SJCRH30 (cell line): ENCODE results near the gene SLC19A1. TPM values are rescaled to one million over a fixed set of nuclear protein-coding genes. Genes with fewer than 3 reads are reported as not detected.

Experiments
- DNase-seq, 2 experiments: peaks; one replicate each; pipeline ENCODE4 v3.0.0-alpha.2; 2015 to 2020
- H3K27ac ChIP-seq: fragments of 250-450 bp; sonication (Bioruptor Pico); 2 replicates; pipeline ENCODE4 v1.5.1; 2020; ENCODE audit warnings: mild to moderate bottlenecking, moderate library complexity
- H3K27me3 ChIP-seq: fragments of 250-450 bp; sonication (Bioruptor Pico); 2 replicates; pipeline ENCODE4 v1.5.1; 2020; ENCODE audit warnings: mild to moderate bottlenecking, moderate library complexity
- H3K36me3 ChIP-seq: fragments of 250-450 bp; sonication (Bioruptor Pico); 2 replicates; pipeline ENCODE4 v1.5.1; 2020; ENCODE audit warnings: mild to moderate bottlenecking, moderate library complexity
- H3K4me1 ChIP-seq: fragments of 250-450 bp; sonication (Bioruptor Pico); 2 replicates; pipeline ENCODE4 v1.5.1; 2020; ENCODE audit warnings: mild to moderate bottlenecking, moderate library complexity
- H3K4me3 ChIP-seq: fragments of 250-450 bp; sonication (Bioruptor Pico); 2 replicates; pipeline ENCODE4 v1.5.1; 2020; ENCODE audit warnings: mild to moderate bottlenecking, moderate library complexity
- H3K9me3 ChIP-seq: fragments of 250-450 bp; sonication (Bioruptor Pico); replicated peaks from 2 replicates; pipeline ENCODE4 v1.5.1; 2020; ENCODE audit warnings: mild to moderate bottlenecking, moderate library complexity
- total RNA-seq: library from RNA; depleted of rRNA; stranded (reverse); fragments of >200 nt; shearing (Covaris generic); gene quantifications from 2 replicates; pipeline ENCODE4 v1.2.3, GENCODE V29; 2014

Gene SLC19A1
- total RNA-seq, 1 experiment from 2014 or later = 27.6 TPM

DNA sequence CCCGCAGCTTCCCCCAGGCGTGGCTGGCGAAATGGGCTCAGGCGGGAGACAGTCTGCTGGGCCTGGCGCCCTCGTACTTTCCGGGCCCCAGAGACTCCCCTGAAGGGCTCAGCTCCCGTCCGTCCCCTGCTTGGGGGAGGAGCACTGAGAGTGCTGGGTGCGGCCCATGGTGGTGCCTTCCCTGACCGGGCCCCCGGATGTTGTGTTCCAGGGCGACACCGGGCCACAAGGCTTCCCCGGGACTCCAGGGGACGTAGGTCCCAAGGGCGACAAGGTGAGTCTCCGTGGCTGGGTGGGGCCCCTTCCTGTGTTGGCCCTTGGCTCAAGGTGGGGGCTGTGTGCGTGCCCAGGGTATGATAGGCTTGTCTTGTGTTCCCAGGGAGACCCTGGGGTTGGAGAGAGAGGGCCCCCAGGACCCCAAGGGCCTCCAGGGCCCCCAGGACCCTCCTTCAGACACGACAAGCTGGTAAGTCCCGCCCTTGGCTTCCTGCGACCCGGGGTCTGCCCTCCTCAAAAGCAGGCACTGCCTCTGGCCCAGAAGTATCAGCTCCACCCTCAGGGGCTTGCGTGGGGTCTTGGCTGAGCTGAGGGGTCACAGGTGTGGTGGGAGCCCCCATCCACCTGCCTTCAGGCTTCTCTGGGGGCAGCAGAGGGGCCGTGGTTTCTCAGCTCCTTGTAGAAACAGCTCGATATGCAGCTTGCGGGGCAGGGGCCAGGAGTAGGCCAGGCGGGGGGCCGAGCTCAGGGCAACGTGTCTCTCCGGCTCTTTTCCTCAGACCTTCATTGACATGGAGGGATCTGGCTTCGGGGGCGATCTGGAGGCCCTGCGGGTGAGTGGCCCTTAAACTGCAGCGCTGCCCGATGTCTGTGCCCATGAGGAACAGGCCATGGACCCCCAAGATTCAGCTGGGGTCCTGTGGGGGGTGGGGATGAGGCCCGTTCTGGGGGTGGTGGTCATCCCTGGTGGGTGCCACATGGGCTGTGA, 62.3 kb downstream of the SLC19A1 start:
- no peak for DNase-seq

DNA sequence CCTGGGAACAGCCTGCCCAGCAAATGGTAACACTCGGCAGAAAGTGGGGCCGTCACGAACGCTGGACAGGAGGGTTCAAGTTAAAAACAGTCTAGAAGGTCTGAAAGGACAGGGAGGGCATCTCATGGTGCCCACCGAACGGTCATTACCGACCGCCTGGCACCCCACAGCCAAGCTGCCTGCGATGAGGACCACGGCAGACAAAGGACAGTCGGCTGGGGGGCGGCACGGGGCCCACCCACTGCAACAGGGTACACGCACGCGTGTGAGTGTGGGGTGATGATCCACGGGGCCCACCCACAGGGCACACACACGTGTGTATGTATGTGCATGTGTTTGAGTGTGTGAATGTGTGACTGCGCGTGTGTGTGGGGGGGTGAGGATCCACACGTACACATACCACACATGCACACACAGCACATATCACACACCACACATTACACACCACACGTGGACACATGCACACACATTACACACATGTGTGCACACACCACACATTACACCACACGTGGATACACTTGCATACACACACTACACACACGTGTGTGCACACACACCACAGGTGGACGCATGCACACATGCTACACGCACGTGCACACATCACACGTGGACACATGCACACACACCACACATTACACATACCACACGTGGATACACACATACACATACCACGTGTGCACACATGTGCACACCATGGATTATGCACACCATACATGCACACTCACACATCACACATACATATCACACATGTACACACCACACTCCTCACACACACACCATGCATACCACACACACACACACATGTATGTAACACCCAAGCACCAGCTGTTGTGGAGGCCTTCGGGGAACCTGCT, 63.2 kb downstream of the SLC19A1 start:
- DNase-seq = no peak
- no peaks in the 10 kb centered on the region for H3K9me3 ChIP-seq
- H3K4me3 ChIP-seq = no peak overlapping the region
- no peak overlapping the region for H3K27ac ChIP-seq
- no peaks in the 10 kb centered on the region; the same call in 1 of the 2 replicates for H3K36me3 ChIP-seq
- H3K27me3 ChIP-seq = no peaks in the 10 kb centered on the region
- no peaks in the 10 kb centered on the region for H3K4me1 ChIP-seq

More for the DNA sequence above, 62.3 kb downstream of the SLC19A1 start:
- Histone ChIP-seq H3K9me3 (no peaks in the 10 kb centered on the region), H3K4me1 (no peaks in the 10 kb centered on the region), H3K27me3 (no peaks in the 10 kb centered on the region), H3K36me3 (no peaks in the 10 kb centered on the region; the same call in 1 of the 2 replicates), H3K4me3 (no peak overlapping the region), H3K27ac (no peak overlapping the region)

DNA sequence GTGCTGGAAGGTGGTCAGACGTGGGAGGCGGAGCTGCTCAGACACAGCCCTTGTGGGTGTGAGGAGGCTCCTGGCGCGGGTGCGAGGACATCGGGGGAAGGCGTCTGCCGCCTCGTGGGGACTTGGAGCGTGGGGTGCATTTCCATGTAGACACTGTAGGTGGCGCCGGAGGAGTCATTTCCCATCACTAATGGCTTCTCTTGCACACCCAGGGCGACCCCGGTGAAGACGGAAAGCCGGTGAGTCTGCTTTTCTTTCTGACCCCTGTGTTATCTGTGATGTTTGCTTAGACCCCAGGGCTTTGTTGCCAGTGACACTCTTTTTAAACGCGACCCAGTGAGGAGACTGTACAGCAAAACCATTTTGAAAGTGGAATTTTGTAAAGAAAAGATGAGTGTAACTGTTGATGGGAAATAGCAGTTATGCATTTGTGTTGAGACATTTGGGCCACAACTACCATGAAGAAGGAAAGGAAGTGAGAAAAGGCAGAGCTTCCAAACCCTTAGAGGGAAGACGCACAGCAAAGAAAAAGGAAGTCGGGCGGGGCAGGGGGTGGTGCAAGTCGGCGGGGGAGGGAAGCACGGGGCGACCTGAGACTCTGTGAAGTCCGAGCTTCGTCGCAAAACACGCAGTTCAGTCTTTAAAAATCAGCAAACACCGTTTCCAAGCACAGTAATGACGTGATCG, 64.0 kb downstream of the SLC19A1 start:
- DNase-seq = peak; percentile 55 to 74
- Histone ChIP-seq H3K4me1 (no peaks in the 10 kb centered on the region), H3K36me3 (no peaks in the 10 kb centered on the region; the same call in 1 of the 2 replicates), H3K4me3 (no peak overlapping the region), H3K27ac (no peak overlapping the region), H3K9me3 (no peaks in the 10 kb centered on the region), H3K27me3 (no peaks in the 10 kb centered on the region)

DNA sequence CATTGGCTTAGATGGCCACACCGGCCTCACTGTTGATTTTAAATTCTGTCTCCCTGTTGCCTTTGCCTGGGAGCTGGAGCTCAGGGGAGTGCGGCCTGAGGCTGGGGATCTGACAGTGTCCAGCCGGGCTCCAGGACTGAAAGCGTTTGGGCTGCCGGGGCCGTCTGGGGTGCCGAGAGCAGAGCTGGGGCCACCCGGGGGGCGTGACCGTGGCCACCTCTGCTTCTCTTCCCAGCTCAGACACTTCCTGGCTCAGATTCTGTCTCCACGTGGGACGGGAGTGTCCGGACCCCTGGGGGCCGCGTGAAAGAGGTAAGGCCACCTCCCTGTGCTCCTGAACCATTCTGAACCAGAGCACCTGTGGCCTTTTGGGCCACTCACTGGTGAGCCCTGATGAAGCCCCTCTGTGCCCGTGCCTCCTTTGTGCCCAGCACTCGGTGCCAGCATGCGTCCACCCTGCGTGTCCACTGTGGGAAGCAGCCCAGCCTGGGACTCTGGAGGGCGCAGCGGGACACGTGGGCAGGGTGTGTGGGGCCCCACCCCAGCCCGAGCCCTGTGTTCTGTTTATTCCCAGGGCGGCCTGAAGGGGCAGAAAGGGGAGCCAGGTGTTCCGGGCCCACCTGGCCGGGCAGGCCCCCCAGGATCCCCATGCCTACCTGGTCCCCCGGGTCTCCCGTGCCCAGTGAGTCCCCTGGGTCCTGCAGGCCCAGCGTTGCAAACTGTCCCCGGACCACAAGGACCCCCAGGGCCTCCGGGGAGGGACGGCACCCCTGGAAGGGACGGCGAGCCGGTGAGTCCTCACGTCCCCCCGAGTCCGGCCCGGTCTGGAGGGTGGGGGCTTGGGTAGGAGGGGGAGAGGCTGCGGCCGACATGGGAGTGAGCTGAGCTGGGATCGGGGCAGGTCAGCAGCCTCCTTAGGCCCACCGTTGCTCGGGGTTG, 64.8 kb downstream of the SLC19A1 start:
- H3K4me1 ChIP-seq = 0 out of 2 replicates have a peak, but pooled peaks cover under 1% of the 10 kb centered on the region
- no peak overlapping the region for H3K4me3 ChIP-seq
- no peak overlapping the region for H3K27ac ChIP-seq
- no peaks in the 10 kb centered on the region; the same call in 1 of the 2 replicates for H3K36me3 ChIP-seq
- H3K27me3 ChIP-seq = no peaks in the 10 kb centered on the region
- no peaks in the 10 kb centered on the region for H3K9me3 ChIP-seq
- no peak for DNase-seq

DNA sequence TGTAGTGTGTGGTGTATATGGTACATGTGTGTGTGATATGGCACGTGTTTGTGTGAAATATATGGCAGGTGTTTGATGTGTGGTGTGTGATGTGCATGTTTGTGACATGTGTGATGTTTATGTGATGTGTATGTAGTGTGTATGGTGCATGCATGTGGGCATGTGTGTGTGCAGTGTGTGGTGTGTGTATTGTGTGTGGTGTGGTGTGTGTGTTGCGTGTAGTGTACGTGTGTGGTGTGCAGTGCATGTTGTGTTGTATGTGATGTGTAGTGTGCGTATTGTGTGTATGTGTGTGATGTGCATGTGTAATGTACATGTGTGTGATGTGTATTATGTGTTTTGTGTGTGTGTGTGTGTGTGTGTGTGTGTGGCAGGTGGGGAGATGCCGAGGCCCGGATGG, 65.7 kb downstream of the SLC19A1 start:
- no peak for DNase-seq
- no peaks in the 10 kb centered on the region for H3K9me3 ChIP-seq
- H3K27ac ChIP-seq = no peak overlapping the region
- H3K27me3 ChIP-seq = no peaks in the 10 kb centered on the region
- peaks cover 8% of the 10 kb centered on the region for H3K4me1 ChIP-seq
- H3K4me3 ChIP-seq = no peak overlapping the region
- no peaks in the 10 kb centered on the region for H3K36me3 ChIP-seq

DNA sequence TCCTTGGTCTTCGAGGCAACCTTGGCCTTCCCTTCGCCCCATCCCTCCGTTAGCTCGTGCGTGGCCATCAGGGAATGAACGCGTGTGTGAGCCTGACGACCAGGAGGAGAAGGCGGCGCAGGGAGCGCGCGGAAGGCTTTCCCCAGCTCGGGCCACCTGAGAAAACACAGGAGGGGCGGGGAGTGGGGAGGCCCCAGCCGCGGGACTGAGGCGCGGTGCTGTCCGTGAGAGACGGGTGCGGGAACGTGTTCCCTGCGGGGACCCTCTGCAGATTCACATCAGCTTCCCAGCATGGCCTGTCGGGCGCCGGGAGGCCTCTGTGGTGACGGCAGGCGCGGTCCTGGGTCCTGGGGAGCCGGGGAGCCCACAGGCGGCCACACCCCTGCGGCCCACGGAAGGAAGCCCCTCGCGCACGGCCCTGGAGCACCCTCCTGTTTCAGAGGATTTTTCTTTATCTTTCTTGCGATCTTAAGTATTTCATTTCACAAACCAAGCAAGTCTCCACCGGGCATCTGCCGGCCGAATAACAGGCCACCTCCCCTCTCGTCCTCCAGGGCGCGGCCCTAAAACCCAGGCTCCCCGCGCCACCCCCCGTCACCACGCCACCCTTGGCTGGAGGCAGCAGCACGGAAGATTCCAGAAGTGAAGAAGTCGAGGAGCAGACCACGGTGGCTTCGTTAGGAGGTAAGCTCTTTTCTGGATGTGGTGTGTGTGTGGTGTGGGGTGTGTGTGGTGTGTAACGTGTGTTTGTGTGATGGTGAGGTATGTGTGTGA, 66.3 kb downstream of the SLC19A1 start:
- no peaks in the 10 kb centered on the region for H3K27me3 ChIP-seq
- DNase-seq = no peak
- no peak overlapping the region for H3K27ac ChIP-seq
- no peaks in the 10 kb centered on the region for H3K36me3 ChIP-seq
- no peaks in the 10 kb centered on the region for H3K9me3 ChIP-seq
- peaks cover 13% of the 10 kb centered on the region for H3K4me1 ChIP-seq
- no peak overlapping the region for H3K4me3 ChIP-seq

DNA sequence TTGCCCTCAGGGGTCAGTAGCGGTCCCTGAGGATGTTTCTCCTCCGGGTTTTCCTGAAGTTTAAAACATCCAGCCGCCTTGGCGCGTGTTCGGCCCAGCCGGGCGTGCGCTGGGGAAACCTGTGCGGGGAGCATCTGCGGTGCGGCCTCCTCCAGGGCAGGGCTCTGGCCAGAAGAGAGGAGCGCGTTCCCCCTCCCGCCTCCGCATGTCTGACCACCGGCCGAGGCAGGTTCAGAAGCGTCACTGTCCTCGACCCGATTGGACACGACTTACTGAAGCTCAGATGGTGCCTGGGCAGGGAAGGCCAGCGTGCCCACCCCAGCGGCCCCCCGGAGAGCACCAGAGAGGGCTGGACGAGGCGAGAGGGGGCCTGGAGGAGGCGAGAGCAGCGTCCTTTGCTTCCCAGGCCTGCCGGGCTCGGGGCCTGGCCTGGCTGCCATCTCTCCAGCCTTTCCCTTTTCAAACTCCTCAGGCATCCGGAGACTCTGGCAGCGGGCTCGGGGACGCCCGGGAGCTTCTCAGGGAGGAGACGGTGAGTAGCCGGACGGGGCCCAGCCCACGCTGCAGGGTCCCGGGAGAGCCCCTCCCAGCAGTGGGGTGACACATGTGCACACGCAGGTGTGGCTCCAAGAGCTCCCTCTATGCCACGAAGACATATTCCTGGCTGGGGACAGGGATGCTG, 67.1 kb downstream of the SLC19A1 start:
- H3K27ac ChIP-seq = no peak overlapping the region
- no peaks in the 10 kb centered on the region for H3K36me3 ChIP-seq
- no peak for DNase-seq
- no peaks in the 10 kb centered on the region for H3K27me3 ChIP-seq
- H3K9me3 ChIP-seq = no peaks in the 10 kb centered on the region
- H3K4me3 ChIP-seq = no peak overlapping the region
- peaks cover 15% of the 10 kb centered on the region for H3K4me1 ChIP-seq

DNA sequence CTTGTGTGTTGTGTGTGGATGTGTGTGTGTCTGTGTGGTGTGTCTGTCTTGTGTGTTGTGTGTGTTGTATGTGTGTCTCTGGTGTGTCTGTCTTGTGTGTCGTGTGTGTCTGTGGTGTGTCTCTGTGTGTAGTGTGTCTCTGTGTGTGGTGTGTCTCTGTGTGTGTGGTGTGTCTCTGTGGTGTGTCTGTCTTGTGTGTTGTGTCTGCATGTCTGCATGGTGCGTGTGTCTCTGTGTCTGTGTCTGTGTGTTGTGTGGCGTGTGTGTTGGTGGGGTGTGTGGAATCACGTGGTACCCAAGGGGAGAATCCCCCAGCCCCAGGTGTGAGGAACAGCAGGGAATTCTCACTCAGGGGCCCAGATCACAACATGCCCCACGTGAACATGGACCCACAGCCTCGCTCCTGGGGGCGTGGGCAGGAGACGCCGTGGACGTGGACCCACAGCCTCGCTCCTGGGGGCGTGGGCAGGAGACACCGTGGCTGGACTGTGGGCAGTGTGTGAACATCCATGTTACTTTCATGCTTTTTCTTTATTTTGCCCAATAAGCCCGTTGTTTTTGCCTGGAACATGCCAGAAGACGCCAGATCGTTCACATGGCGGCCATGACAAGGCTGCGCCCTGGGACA, 67.8 kb downstream of the SLC19A1 start:
- no peaks in the 10 kb centered on the region for H3K36me3 ChIP-seq
- H3K27me3 ChIP-seq = no peaks in the 10 kb centered on the region
- no peak for DNase-seq
- no peak overlapping the region for H3K4me3 ChIP-seq
- no peaks in the 10 kb centered on the region for H3K9me3 ChIP-seq
- H3K27ac ChIP-seq = no peak overlapping the region
- peaks cover 15% of the 10 kb centered on the region for H3K4me1 ChIP-seq

DNA sequence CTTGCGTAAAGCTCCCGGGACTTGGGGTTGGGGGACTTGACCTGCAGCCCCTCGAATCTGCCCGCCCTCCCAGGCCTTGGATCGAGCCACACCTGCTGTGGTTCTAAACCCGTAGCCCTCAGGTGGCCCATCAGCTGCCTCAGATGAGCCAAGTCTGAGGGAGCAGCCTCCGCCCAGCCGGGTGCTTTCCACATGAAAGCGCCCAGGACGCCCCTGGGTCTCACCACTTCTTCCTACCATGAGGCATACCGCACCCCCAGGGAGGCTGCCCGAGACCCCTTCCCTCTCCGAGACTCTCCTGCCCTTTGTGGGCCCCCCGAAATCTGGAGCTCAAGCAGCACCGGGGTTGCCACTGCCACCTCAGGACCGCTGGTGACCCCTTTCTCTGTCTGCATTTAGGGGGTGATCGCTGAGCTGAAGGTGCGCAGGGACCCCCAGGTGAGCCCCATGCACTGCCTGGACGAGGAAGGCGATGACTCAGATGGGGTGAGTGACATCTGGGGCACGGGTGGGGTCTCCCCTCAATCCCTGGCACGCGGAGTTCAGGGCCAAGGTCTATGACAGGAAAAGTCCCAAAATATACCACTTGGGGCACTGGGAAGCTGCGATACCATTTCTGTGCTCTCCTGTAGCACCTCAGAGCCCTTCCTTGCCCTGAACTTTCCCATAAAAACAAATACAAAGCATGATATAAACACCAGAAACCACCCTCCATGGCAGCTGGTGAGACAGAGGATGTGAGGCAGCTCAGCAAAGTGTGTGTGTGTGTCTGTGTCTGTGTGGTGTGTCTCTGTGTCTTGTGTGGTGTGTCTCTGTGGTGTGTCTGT, 68.5 kb downstream of the SLC19A1 start:
- Histone ChIP-seq H3K27me3 (no peaks in the 10 kb centered on the region), H3K9me3 (no peaks in the 10 kb centered on the region), H3K36me3 (no peaks in the 10 kb centered on the region), H3K4me1 (peaks cover 15% of the 10 kb centered on the region), H3K4me3 (no peak overlapping the region), H3K27ac (no peak overlapping the region)
- no peak for DNase-seq

DNA sequence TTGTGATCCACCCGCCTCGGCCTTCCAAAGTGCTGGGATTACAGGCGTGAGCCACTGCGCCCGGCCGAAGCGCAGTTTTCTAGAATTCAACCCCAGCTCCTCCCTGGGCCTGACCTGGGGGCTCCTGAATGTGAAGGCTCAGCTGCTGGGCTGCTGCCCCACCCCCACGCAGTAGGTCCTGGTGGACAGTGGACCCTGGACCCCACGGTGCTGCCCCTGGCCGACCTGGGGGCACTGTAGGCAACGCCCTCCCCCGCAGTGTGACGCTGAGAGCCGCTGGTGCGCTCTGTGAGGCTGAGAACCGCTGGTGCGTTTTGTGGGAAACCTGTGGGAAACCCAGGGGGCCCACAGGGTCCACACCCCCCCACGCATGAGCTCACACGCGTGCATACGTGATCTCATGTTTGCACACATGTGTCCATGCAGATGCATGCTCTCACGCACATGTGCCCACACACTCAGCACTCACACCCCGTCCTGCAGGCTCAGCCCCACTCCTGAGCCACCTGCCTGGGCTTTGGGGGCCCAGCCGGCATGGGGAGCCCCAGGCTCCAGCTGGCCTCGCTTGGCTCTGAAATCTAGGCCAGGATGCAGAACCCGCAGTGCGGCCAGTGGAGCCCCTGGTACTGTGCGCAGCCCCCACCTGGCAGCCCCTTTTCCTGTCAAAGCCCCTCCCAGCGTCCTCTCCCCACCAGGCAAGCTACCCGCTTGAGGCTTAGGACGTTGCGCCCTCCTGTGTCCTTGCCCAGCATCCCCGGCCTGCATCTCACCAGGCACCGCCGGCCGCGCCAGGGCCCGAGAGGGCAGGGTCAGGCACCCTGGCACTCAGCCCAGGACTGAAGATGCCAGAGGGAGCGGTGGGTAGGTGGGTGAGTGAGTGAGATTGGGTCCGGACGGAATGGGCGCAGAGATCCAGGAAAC, 69.5 kb downstream of the SLC19A1 start:
- Histone ChIP-seq H3K36me3 (no peaks in the 10 kb centered on the region), H3K4me3 (no peak overlapping the region), H3K4me1 (peaks cover 15% of the 10 kb centered on the region), H3K27me3 (no peaks in the 10 kb centered on the region), H3K27ac (no peak overlapping the region), H3K9me3 (no peaks in the 10 kb centered on the region)
- DNase-seq = no peak
